Measurements from ENCODE around the gene ZNF197. TPM values are rescaled to one million over a fixed set of nuclear protein-coding genes. Genes with fewer than 3 reads are reported as not detected.

ZNF197 gene
- total RNA-seq, 1 experiment from 2014 or later = 17.5 TPM

- DNase-seq = no peak
- no peak overlapping the region for H3K27ac ChIP-seq (ENCODE audit: insufficient read length, low read depth, low read length)
- H3K79me2 ChIP-seq (ENCODE audit: insufficient read depth, low read length) = no peaks in the 10 kb centered on the region
- H3K4ac ChIP-seq (ENCODE audit: low read depth, low read length) = no peak overlapping the region
- peaks cover 2 to 9% of the 10 kb centered on the region in 2 experiments; a peak in 3 of 4 replicates for H3K4me1 Mint-ChIP-seq
- no peak overlapping the region for H3K4me2 ChIP-seq (ENCODE audit: insufficient read depth, insufficient read length, low read length)
- peaks cover 5% of the 10 kb centered on the region for H3K27me3 Mint-ChIP-seq (ENCODE audit: low read depth)
- H3K79me1 ChIP-seq (ENCODE audit: insufficient read depth, low read depth, low read length, poor library complexity, severe bottlenecking) = no peaks in the 10 kb centered on the region
- no peak for TF ChIP-seq CTCF (conservative IDR thresholded peaks at IDR 0.05)
- no peak overlapping the region for H2BK5ac ChIP-seq (ENCODE audit: insufficient read length, low read length)
- no peaks in the 10 kb centered on the region for H4K20me1 ChIP-seq (ENCODE audit: control insufficient read depth, insufficient read depth, insufficient read length)
- WGBS (ENCODE audit: extremely low coverage, insufficient read length, low lambda C conversion rate) = no CpG with 5 or more reads among the region's 2 CpGs
- peaks cover 19 to 20% of the 10 kb centered on the region in 2 experiments for H3K9me3 Mint-ChIP-seq
- no peaks in the 10 kb centered on the region for H3K9me3 ChIP-seq (ENCODE audit: control insufficient read depth, low read depth, low read length)
- no peaks in the 10 kb centered on the region for H3K27me3 ChIP-seq (ENCODE audit: insufficient read depth, low read length)
- no peaks in the 10 kb centered on the region for H3K4me1 ChIP-seq (ENCODE audit: insufficient read depth, low read length)
- no peak overlapping the region for H3K18ac ChIP-seq (ENCODE audit: insufficient read length, low read depth, low read length)
- H3K14ac ChIP-seq (ENCODE audit: insufficient read depth, low read length) = no peak overlapping the region
- H3T11ph ChIP-seq (ENCODE audit: low read length) = no peak overlapping the region
- H3K23me2 ChIP-seq (ENCODE audit: insufficient read length, low read depth, low read length, poor library complexity, severe bottlenecking) = no peaks in the 10 kb centered on the region
- no peak overlapping the region for H3K23ac ChIP-seq (ENCODE audit: insufficient read length, low read depth, low read length)
- H2BK12ac ChIP-seq (ENCODE audit: insufficient read length, low read depth, low read length) = no peak overlapping the region
- H4K91ac ChIP-seq (ENCODE audit: insufficient read length, low read depth, low read length) = no peak overlapping the region
- H4K5ac ChIP-seq (ENCODE audit: insufficient read length, low read depth, low read length) = no peak overlapping the region
- no peak overlapping the region for H2BK20ac ChIP-seq (ENCODE audit: low read depth, low read length, poor library complexity, severe bottlenecking)
- H3K9ac ChIP-seq (ENCODE audit: extremely low read depth, insufficient read length, low read length) = no peak overlapping the region
- H2AFZ ChIP-seq (ENCODE audit: low read length) = no peak overlapping the region
- no peak overlapping the region for H3K4me3 Mint-ChIP-seq
- peaks cover 10 to 15% (median 11%) of the 10 kb centered on the region in 3 experiments; a peak in 6 of 7 replicates for H3K36me3 Mint-ChIP-seq (ENCODE audit: insufficient read depth in 1 of 3, low read depth in 3 of 3)
- no peak overlapping the region for H3K56ac ChIP-seq (ENCODE audit: insufficient read length, low read depth, low read length)
- H3K27ac Mint-ChIP-seq = no peak overlapping the region; a peak in 2 of 7 replicates
- H4K8ac ChIP-seq (replicated peaks; ENCODE audit: insufficient read length, low read depth, low read length) = no peak overlapping the region
- no peak overlapping the region for H2AK5ac ChIP-seq (ENCODE audit: insufficient read length, low read length)
- no peak overlapping the region for H2BK15ac ChIP-seq (ENCODE audit: low read depth, low read length)
- no peak overlapping the region for H2BK120ac ChIP-seq (ENCODE audit: low read depth, low read length, poor library complexity, severe bottlenecking)
Measured at GRCh38 chr3:44674211-44674610, 49.4 kb downstream of the ZNF197 start.

Data from H9 (cell line).